MCF 10A (cell line): Measurements from ENCODE around the gene SAMD14. TPM values are rescaled to one million over a fixed set of nuclear protein-coding genes. Genes with fewer than 3 reads are reported as not detected.

Experiments used
- BruUV-seq: library from RNA; stranded (reverse); fragments of 400-500 nt; replicated peaks from 2 replicates; lab custom pipeline; 2021; lab: Mats Ljungman, UMichigan
- CTCF ChIA-PET: fragments of 300-600 bp; sonication (Branson Sonifier 250); formaldehyde crosslinking; extraction: SDS; loops from one replicate; lab custom pipeline; 2021; ENCODE audit warnings: antibody characterized with exemption, inconsistent platforms; lab: Yijun Ruan, JAX
- POLR2A ChIA-PET: fragments of 300-600, 350-650 bp; sonication (Branson Sonifier 250); formaldehyde crosslinking; extraction: SDS; loops from one replicate; lab custom pipeline; 2020; ENCODE audit warnings: antibody characterized with exemption, inconsistent platforms; lab: Yijun Ruan, JAX
- DNase-seq: peaks from one replicate; pipeline ENCODE4 v3.0.0-alpha.2; 2018; ENCODE audit not compliant: unreplicated experiment
- H3K27ac Mint-ChIP-seq: one replicate; pipeline ENCODE4 v1.8.0; 2022; ENCODE audit warnings: mild to moderate bottlenecking, low read depth, mixed read lengths; ENCODE audit not compliant: unreplicated experiment
- H3K27me3 Mint-ChIP-seq: one replicate; pipeline ENCODE4 v1.8.0; 2022; ENCODE audit warnings: mixed read lengths; ENCODE audit not compliant: insufficient read depth, unreplicated experiment
- H3K36me3 Mint-ChIP-seq: one replicate; pipeline ENCODE4 v1.8.0; 2022; ENCODE audit warnings: mild to moderate bottlenecking, moderate library complexity, mixed read lengths; ENCODE audit not compliant: insufficient read depth, unreplicated experiment
- H3K4me1 Mint-ChIP-seq: one replicate; pipeline ENCODE4 v1.8.0; 2022; ENCODE audit warnings: mixed read lengths; ENCODE audit not compliant: insufficient read depth, unreplicated experiment
- H3K4me3 Mint-ChIP-seq: one replicate; pipeline ENCODE4 v1.8.0; 2022; ENCODE audit warnings: mild to moderate bottlenecking, moderate library complexity, mixed read lengths; ENCODE audit not compliant: unreplicated experiment
- H3K9me3 Mint-ChIP-seq: one replicate; pipeline ENCODE4 v1.8.0; 2022; ENCODE audit warnings: mixed read lengths; ENCODE audit not compliant: unreplicated experiment
- intact Hi-C: fragments of 100-400 bp; cut with micrococcal nuclease; formaldehyde crosslinking; loops from 2 replicates; pipeline ENCODE4 v1.14.1; 2022
- total RNA-seq: library from RNA; stranded (reverse); gene quantifications from 2 replicates; pipeline ENCODE4 v1.2.3, GENCODE V29; 2022
- TF ChIP-seq, protein P1 (sequence below): fragments of 200-600 bp; IDR thresholded peaks from one replicate; pipeline ENCODE4 v1.8.0; 2022; ENCODE audit warnings: antibody characterized with exemption, mild to moderate bottlenecking; ENCODE audit not compliant: unreplicated experiment

The SAMD14 gene
- total RNA-seq, 1 experiment from 2014 or later, result 0.09 TPM

GRCh38 chr17:50117202-50118051, 12.5 kb downstream of the SAMD14 start:
- intact Hi-C loops, result no loop called here
- Mint-ChIP-seq H3K4me3 (no peak overlapping the region), H3K4me1 (no peaks in the 10 kb centered on the region), H3K9me3 (no peaks in the 10 kb centered on the region), H3K27me3 (peaks cover 41% of the 10 kb centered on the region), H3K36me3 (peaks cover 5% of the 10 kb centered on the region), H3K27ac (no peak overlapping the region)
- DNase-seq, result no peak
- POLR2A ChIA-PET, result no interaction called here
- CTCF ChIA-PET, result interaction anchor here (0.6 to 3.9 kb wide), 8 partner anchors 11 to 44 kb away, joined by 3 to 15 read pairs (median 4); partner anchors contain the start of gene PDK2
- BruUV-seq, result no TSS peak
- TF ChIP-seq, protein P1, sequence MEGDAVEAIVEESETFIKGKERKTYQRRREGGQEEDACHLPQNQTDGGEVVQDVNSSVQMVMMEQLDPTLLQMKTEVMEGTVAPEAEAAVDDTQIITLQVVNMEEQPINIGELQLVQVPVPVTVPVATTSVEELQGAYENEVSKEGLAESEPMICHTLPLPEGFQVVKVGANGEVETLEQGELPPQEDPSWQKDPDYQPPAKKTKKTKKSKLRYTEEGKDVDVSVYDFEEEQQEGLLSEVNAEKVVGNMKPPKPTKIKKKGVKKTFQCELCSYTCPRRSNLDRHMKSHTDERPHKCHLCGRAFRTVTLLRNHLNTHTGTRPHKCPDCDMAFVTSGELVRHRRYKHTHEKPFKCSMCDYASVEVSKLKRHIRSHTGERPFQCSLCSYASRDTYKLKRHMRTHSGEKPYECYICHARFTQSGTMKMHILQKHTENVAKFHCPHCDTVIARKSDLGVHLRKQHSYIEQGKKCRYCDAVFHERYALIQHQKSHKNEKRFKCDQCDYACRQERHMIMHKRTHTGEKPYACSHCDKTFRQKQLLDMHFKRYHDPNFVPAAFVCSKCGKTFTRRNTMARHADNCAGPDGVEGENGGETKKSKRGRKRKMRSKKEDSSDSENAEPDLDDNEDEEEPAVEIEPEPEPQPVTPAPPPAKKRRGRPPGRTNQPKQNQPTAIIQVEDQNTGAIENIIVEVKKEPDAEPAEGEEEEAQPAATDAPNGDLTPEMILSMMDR, result peak; percentile 30

- Mint-ChIP-seq H3K4me1 (no peaks in the 10 kb centered on the region), H3K27ac (no peak overlapping the region), H3K9me3 (no peaks in the 10 kb centered on the region), H3K4me3 (no peak overlapping the region), H3K36me3 (peaks cover 10% of the 10 kb centered on the region), H3K27me3 (peaks cover 30% of the 10 kb centered on the region)
- no TSS peak for BruUV-seq
- DNase-seq, result no peak
- CTCF ChIA-PET, result interaction anchor here (0.6 to 3.9 kb wide), 8 partner anchors 15 to 544 kb away, joined by 3 to 15 read pairs (median 6); partner anchors contain the start of gene PDK2
- TF ChIP-seq, protein P1, result no peak
- POLR2A ChIA-PET, result interaction anchor here (0.6 kb wide), 1 partner anchor 135 kb away, joined by 3 read pairs; no protein-coding TSS in a partner anchor
- intact Hi-C loops, result loop anchor here (1.0 kb wide), 1 partner anchor 46 kb away; no protein-coding TSS in a partner anchor
Measured at GRCh38 chr17:50115756-50116155, 14.2 kb downstream of the SAMD14 start.

DNA sequence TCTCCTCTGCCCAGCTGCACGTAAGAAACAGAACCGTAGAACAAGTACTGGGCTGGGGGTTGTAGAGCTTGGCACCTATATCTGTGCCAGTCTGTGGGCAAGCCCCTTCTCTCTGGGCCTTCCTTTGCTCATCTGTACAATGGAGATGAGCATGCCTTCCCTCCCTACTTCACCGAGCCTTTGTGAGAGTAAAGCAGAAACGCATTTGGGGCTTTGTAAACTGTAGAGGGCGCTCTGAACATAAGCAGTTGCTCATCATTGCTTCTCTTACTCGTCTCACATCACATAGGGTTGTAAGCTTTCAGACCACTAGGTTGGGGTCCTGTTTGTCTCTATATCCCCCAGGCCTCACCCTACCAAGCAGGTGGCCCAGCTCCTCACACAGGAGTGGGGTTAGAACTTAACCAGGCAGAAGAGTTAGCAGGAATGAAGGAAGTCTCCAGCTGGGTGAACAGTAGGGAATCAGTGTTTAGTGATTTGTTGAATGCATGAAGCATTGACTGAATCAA, 15.1 kb downstream of the SAMD14 start:
- ChIA-PET POLR2A (interaction anchor here (0.6 kb wide), 1 partner anchor 53 kb away, joined by 3 read pairs; no protein-coding TSS in a partner anchor), CTCF (interaction anchor here (0.6 to 3.9 kb wide), 12 partner anchors 9 to 564 kb away, joined by 3 to 15 read pairs (median 6); partner anchors contain the start of gene PDK2)
- Mint-ChIP-seq H3K27ac (no peak overlapping the region), H3K9me3 (no peaks in the 10 kb centered on the region), H3K4me3 (no peak overlapping the region), H3K36me3 (peaks cover 10% of the 10 kb centered on the region), H3K27me3 (peaks cover 22% of the 10 kb centered on the region), H3K4me1 (no peaks in the 10 kb centered on the region)
- TF ChIP-seq, protein P1, result peak; percentile 46
- BruUV-seq, result no TSS peak
- intact Hi-C loops, result loop anchor here (1.0 kb wide), 1 partner anchor 46 kb away; no protein-coding TSS in a partner anchor
- DNase-seq, result peak; percentile 68

DNA sequence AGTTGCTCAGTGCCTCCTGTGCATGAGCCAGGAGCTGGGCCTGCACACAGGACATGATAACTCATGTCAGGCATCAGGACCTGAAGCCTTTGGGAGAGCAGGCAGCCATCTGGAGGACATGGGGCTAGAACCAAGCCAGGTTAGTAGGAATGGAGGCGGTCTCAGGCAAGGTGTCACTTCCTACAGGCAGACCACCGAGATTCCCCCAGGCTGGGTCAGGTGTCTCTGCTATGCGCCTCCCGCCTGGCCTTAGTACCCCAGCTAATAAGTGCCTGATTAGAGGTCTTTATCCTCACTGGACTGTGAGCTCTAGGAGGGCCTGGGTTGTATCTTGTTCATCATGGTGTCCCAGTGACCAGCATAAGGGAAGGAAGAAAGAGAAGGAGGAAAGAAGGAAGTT, 15.6 kb downstream of the SAMD14 start:
- Mint-ChIP-seq H3K27me3 (peaks cover 17% of the 10 kb centered on the region), H3K4me3 (no peak overlapping the region), H3K36me3 (peaks cover 10% of the 10 kb centered on the region), H3K9me3 (no peaks in the 10 kb centered on the region), H3K4me1 (no peaks in the 10 kb centered on the region), H3K27ac (no peak overlapping the region)
- DNase-seq, result no peak
- ChIA-PET CTCF (interaction anchor here (0.6 to 3.9 kb wide), 8 partner anchors 9 to 47 kb away, joined by 3 to 15 read pairs (median 8); partner anchors contain the start of gene PDK2), POLR2A (interaction anchor here (0.6 kb wide), 1 partner anchor 53 kb away, joined by 3 read pairs; no protein-coding TSS in a partner anchor)
- no TSS peak for BruUV-seq
- TF ChIP-seq, protein P1, result no peak
- intact Hi-C loops, result no loop called here
